Measurements from ENCODE around the gene BAHCC1. TPM values are rescaled to one million over a fixed set of nuclear protein-coding genes. Genes with fewer than 3 reads are reported as not detected.

BAHCC1 gene
- 7.0 to 10.2 TPM (median 9.2 TPM) in 5 replicates for total RNA-seq (2022; extraction: Qiagen RNA extraction; ENCODE audit: low read depth)

DNA sequence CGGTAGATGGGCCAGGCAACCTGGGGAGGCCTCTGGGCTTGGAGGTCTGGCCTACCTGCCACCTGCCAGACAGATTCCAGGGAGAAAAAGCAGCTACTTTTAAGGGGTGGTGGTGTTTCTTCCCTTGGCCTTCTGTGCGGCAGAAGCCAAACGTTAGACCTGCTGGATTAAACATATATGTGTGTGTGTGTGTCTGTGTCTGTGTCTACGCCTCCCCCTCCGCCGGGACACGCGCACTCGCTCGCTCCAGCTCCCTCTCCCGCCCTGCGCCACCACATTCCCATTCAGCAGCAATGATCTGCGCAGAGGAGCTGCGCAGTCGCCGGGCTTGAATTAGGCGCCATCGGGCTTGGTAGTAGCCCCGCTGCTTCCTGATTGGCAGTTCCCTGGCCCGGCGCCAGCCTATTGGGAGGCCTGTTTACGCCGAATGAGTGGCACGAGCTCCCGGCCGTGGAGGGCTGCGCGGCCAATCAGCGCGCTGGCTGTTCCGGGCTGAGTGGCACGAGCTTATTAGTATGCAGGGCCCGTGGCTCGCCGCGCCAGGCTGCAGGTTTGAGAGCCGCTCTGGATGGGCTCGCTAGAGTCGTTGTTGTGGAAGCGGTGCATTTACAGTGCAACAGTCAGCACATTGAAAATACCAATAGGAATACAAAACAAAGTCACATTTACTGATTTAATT, at the start of gene BAHCC1:
Gene BAHCC1, plus strand, starts transcription at position 537 of the 679 bp plus-strand sequence. CDS start 4,283 bp downstream, outside the sequence.

DNA sequence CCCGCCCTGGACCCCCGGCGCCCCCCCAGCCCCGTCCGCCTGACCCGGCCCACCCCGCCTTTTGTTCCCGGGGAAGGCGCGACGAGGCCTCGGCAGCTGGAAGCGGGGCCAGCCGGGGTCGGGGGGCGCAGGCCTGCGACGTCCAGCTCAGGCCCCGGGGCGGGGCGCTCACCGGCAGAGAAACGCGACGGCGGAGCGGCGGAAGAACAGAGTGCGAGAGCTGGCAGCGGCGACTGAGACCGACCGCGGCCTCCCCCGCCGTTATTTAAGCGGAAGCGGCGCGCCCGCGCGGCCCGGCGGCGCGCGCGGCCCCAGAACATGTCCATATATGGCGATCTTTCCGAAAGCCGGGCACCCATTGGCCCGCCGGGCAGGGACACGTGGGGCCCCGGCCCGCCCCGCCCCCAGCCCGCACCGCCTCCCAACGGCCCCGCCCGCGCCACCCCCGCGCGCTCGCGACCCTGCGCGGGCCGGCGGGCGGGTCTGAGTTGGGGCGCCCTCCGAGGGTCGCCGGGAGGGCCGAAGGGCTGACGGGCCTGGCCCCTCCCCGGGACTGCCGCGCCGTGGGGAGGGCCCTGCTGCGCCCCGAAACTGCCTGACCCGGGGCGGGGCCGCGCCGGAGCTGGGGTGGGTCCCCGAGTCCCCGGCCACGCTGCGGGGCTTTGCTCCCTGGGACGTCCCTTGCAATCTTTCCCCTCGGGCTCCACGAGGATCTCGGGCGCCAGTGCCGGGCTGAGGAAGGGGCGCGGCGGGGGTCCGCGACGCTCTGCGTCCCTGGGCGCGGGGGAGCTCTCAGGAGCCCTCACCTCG, 117.5 kb downstream of the BAHCC1 start, which contains the start of gene ACTG1:
Gene ACTG1, minus strand, starts transcription at position 238 of the 810 bp plus-strand sequence. CDS start 445 bp downstream, outside the sequence.

Other genes starting within 250 kb of the BAHCC1 start
- not detected in 5 replicates for gene PVALEF, start 229.9 kb upstream of the BAHCC1 start, total RNA-seq (2022; extraction: Qiagen RNA extraction; ENCODE audit: low read depth)
- 0.25 to 0.78 TPM (median 0.52 TPM) in 5 replicates for gene AATK, start 229.2 kb upstream of the BAHCC1 start, total RNA-seq (2022; extraction: Qiagen RNA extraction; ENCODE audit: low read depth)
- gene CEP131, start 172.5 kb upstream of the BAHCC1 start, total RNA-seq (2022; extraction: Qiagen RNA extraction; ENCODE audit: low read depth) = 6.2 to 8.4 TPM (median 8.3 TPM) in 5 replicates
- gene TEPSIN, start 156.4 kb upstream of the BAHCC1 start, total RNA-seq (2022; extraction: Qiagen RNA extraction; ENCODE audit: low read depth) = 17.6 to 27.7 TPM (median 25.6 TPM) in 5 replicates
- 130 to 222 TPM (median 202 TPM) in 5 replicates for gene NDUFAF8, start 156.1 kb upstream of the BAHCC1 start, total RNA-seq (2022; extraction: Qiagen RNA extraction; ENCODE audit: low read depth)
- 51.0 to 78.9 TPM (median 71.8 TPM) in 5 replicates for gene SLC38A10, start 100.2 kb upstream of the BAHCC1 start, total RNA-seq (2022; extraction: Qiagen RNA extraction; ENCODE audit: low read depth)
- 4,800 to 5,938 TPM (median 5,251 TPM) in 5 replicates for gene ACTG1, start 117.3 kb downstream of the BAHCC1 start, total RNA-seq (2022; extraction: Qiagen RNA extraction; ENCODE audit: low read depth)
- 0.71 to 1.4 TPM (median 0.79 TPM) in 5 replicates for gene FSCN2, start 132.9 kb downstream of the BAHCC1 start, total RNA-seq (2022; extraction: Qiagen RNA extraction; ENCODE audit: low read depth)
- 19.0 to 27.6 TPM (median 25.8 TPM) in 5 replicates for gene FAAP100, start 156.9 kb downstream of the BAHCC1 start, total RNA-seq (2022; extraction: Qiagen RNA extraction; ENCODE audit: low read depth)
- gene NPLOC4, start 241.7 kb downstream of the BAHCC1 start, total RNA-seq (2022; extraction: Qiagen RNA extraction; ENCODE audit: low read depth) = 86.1 to 108 TPM (median 97.3 TPM) in 5 replicates
- gene TSPAN10, start 241.7 kb downstream of the BAHCC1 start, total RNA-seq (2022; extraction: Qiagen RNA extraction; ENCODE audit: low read depth) = 4.2 to 5.9 TPM (median 4.7 TPM) in 5 replicates